Subcutaneous adipose tissue (tissue), 4 donors: ENCODE results near the gene CYTL1. TPM values are rescaled to one million over a fixed set of nuclear protein-coding genes. Genes with fewer than 3 reads are reported as not detected.

ENCODE experiments used
- CTCF ChIP-seq: fragments of 450-650 bp; IDR thresholded peaks from one replicate; pipeline ENCODE4 v1.5.1; 2016; ENCODE audit warnings: low read depth, mild to moderate bottlenecking, control low read depth, antibody characterized with exemption, moderate library complexity
- total RNA-seq, 4 donors: library from RNA; depleted of rRNA; stranded (reverse); fragments of >200 nt; gene quantifications; one replicate each; pipeline ENCODE4 v1.1.0, GENCODE V29; 2016

The CYTL1 gene
- 1 to 10 TPM in 2 of 4 donors, under 1 TPM in 1, not detected in 1; 0.98 to 2.4 (median 1.2) TPM for total RNA-seq

GRCh38 chr4:5019274-5019673, at the start of gene CYTL1:
Gene CYTL1 (minus strand): TSS chr4:5019458. CDS start chr4:5019445, 13 bp downstream.
- TF ChIP-seq CTCF: no peak

GRCh38 chr4:5067908-5068307, 48.6 kb upstream of the CYTL1 start:
- no peak for TF ChIP-seq CTCF

GRCh38 chr4:5066101-5066500, 46.8 kb upstream of the CYTL1 start:
- TF ChIP-seq CTCF: no peak

- no peak for TF ChIP-seq CTCF
These were observed 36.2 kb upstream of the CYTL1 start for GRCh38 chr4:5055411-5055810.

- TF ChIP-seq CTCF: no peak
These were observed 35.3 kb upstream of the CYTL1 start for GRCh38 chr4:5054532-5054931.

- TF ChIP-seq CTCF: no peak
These were observed 33.6 kb upstream of the CYTL1 start for GRCh38 chr4:5052726-5053425.

GRCh38 chr4:5052204-5052702, 33.0 kb upstream of the CYTL1 start:
- TF ChIP-seq CTCF: no peak
